Stimulated activated CD4-positive, alpha-beta T cell treated with anti-CD3 and anti-CD28 coated beads, Interleukin-4, amount 100 ng/mL, for 1 hour (primary cell): ENCODE data around the gene MRPL20.
"Not testable (repeated sequence)": the region's sequence is repeated elsewhere in the genome, so short reads cannot be mapped to it uniquely, and the experiment has no call there.

Experiments
- DNase-seq: peaks from one replicate; pipeline ENCODE4 v3.0.0-alpha.2; 2020

The MRPL20 gene

DNA sequence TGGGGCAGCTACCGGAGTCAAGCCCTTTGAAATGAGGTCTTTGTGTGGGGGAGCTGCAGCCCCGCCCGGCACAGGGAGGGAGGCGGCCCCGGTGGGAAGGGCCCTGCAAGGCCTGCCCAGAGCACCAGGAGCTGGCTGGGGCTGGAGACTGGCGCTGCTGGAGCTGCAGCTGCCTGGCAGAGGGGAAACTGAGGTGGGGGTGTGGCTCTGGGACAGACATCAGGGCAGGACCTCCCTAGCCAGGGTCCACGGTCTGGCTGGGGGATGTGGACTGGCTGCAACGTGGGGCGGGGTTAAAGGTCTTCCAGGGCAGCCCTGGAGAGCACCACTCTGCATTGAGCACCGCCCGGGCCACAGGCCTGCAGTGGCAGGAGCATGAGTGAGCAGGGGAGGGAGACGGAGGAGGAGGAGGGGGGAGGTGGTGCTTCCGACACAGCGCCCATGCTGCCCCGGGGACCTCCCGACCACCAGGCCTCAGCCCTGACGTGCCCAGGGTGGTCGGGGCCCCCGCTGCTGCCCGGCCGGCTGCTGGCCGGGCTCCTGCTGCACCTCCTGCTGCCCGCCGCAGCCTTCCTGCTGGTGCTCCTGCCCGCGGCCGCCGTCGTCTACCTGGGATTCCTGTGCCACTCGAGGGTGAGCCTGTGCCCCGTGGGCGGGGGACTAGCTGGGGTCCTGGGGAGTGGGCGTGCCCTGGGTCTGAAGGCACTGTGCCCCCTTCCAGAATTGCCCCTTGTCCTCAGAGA is 18.8 kb upstream of the MRPL20 start:
- DNase-seq: no peak

DNA sequence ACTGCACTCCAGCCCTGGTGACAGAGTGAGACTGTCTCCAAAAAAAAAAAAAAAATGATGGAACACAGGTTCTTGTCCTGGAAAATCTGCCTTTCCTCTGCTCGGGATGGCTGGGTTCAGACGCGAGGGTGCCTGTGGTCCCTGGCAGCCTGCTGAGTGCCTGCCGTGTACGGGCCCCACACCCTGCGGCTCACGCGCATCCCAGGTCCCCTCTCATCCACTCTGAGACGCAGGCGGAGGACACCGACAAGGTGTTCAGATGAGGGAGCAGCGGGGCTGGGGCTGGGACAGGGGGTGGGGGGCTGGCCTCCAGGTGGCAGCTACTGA is 18.3 kb upstream of the MRPL20 start:
- no peak for DNase-seq

DNA sequence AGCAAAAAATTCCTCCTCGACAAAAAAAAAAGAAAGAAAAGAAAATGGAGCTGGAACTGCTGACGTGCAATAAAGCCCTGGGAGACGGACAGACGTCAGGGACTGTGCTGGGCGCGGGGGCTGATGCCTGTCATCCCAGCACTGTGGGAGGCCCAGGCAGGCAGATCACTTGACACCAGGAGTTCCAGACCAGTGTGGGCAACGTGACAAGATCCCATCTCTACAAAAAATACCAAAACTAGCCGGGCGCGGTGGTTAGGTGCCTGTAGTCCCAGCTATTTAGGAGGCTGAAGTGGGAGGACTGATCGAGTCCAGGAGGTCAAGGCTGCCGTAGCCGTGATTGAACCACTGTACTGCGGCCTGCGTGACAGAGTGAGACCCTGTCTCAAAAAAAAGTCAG is 17.6 kb upstream of the MRPL20 start:
- no peak for DNase-seq

DNA sequence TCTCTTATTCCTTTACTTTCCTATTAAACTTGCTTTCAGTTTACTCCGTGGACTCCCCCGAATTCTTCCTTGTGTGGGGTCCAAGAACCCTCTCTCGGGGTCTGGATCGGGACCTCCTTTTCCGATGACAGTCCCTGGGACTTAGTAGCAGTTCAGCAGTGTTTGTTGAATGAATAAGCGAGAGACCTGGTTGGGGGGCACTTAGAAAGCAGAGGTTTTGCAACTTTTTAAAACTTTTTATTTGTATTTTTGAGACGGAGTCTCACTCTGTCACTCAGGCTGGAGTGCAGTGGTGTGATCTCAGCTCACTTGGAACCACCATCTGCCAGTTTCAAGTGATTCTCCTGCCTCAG is 16.1 kb upstream of the MRPL20 start:
- DNase-seq: no peak

DNA sequence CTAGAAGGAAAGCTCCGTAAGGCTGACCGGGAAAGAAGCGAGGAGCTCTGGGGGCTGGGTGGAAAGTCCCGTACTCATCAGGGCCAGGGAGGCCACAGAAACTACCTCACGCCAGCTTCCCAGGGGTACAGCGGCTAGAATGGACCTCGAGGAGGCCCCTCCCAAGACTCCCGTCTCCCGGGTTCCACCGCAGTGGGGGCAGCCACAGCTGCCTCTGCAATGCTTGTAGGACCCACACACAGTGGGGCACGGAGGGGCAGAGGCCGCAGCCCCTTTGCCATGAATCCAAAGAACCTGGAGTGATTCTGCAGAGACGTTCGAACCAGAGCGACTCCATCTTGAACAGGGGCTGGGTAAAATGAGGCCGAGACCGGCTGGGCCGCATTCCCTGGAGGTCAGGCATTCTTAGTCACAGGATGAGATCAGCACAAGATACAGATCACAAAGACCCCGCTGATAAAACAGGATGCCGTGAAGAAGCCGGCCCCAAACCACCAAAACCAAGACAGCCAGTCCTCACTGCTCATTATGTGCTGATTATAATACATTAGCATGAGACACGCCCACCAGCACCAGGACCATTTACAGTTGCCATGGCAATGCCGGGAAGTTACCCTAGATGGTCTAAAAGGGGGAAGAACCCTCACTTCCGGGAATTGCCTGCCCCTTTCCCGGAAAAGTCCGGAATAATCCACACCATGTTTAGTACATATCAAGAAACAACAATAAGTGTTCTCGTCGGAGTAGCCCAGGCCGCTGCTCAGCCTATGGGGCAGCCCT is 15.6 kb upstream of the MRPL20 start:
- no peak for DNase-seq

DNA sequence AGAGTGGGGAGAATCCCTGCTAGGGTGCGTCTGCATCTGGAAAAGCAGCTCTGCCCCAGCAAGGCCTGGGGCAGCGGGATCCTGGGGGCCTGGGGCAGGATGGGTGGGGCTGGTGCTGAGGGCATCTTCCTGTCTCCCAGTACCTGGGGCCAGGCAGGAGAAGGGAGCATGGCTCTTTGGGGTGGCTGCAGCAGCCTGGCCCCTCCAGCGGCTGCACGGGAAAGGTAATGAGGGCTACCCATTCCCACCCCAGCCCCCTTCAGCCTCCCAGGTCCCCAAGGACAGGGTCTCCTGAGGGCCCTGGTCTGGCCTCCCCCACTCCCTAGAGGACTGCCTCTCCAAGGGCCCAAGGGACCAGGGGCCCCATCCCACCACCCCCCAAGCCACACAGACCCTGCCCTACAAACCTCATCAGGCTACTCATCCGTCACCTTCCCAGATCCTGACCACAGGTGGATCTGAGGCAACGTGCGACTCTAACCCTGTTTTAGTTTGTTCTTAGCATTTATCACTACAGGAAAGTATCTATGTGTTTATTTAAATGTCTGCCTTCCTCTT is 14.9 kb upstream of the MRPL20 start:
- no peak for DNase-seq

DNA sequence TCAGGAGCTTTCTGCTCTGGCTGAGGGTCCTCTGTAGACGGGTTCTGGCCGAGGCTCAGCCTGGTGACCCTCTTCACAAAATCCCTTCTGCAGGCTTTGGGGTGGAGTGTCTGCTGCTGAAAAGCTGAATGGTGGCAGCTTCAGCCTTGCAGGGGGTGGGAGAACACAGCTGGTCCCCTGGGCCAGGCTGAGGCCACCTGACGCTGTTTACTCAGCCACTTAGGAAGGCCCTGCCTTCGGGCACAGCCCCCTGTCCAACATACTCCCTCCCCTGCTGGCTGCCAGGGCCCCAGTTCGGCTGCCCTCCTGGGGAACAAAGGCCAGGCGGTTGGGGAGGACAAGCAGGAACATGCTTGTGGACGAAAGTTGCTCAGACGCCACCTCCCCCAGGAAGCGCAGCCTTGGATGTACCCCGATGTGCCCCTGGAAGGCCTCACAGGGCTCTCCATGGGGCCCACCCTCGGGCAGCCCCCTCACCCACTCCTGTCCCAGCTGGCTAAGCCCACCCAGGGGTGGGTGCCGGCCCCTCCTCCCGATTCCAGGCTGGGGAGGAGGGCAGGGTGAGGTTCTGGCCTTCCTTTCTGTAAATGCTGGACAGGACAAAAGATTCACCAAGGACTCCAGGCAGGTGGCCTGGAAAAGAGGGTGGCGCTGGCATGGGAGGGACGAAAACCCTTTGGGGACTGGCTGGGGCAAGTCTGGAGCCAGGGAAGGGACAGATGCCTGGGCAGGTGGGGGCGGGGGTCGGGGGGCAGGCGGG is 14.2 kb upstream of the MRPL20 start, which contains the start of gene ANKRD65:
Gene ANKRD65, minus strand, starts transcription at position 130 of the 760 bp plus-strand sequence. CDS start 271 bp downstream, outside the sequence.
- DNase-seq: no peak

DNA sequence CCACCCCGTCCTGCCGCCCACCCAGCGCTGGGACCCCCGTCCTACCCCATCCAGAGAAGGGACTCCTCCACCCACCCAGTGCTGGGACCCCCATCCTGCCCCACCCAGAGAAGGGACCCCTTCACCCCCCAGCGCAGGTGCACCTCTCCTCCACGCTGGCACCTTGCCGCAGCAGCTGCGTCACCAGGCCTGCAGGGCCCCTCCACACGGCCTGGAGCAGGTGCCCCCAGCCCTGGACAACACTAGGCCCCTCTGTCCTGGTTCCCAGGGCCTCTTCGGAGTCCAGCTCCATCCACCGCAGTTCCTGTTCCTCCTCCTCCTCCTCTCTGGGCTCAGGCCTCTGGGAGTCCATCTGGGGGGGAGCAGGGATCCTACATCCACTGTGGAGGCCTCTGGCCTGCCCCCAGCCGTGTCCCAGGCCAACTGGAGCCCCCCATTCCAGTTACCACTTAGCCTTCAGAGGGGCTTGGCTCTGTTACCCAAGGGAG is 13.6 kb upstream of the MRPL20 start:
- no peak for DNase-seq

DNA sequence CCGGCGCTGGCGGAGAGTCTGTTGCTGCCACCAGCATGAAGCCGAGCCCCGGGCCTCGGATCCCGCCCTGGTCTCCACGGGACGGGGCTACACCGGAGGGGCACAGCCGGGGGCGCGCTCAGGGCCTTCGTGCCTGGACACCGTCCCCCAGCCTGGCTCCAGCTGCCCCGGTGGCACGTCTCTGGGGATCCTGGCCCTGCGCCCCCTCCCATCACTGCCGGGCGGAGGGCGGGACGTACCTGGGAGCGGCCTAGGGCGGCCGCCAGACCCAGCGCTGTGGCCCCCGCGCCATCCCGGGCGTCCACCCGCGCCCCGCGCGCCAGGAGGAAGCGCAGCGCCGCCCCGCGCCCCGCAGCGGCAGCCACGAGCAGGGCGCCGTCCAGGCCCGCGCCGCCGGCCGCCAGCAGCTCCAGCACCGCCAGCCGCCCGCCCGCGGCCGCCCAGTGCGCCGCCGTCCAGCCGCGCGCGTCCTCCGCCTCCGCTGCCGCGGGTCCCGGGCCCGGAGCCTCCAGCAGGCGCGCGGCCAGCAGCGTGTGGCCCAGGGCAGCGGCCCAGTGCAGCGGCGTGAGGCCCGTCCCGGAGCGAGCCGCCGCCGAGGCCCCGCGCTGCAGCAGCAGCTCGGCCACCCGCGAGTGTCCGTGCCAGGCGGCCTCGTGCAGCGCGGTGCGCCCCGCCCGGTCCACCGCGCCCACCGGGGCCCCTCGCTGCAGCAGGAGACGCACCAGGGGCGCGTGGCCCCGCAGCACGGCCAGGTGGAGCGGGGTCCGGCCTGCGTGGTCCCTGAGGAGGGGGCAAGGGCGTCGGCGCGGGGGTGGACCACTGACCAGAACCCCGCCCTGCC is 12.9 kb upstream of the MRPL20 start:
- no peak for DNase-seq

DNA sequence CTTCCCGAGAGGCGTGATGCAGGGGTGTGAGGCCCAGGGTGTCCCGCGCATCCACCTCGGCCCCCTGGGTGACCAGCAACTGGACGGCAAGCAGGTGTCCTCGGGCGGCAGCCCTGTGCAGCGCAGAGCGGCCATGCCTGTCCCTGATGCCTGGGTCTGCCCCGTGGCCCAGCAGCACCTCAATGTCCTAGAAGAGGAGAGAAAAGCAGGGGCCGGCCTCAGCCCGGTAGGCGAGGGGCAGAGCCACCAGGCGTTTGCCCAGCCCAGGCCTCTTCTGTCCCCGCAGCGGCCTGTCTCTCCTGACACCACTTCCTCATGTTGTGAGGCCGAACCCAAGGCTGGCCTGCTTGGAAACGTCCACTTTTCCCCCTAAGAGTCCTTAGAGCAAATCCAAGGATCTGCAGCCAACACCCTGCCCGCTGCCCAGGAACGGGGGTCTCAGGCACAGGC is 12.3 kb upstream of the MRPL20 start:
- DNase-seq: no peak

DNA sequence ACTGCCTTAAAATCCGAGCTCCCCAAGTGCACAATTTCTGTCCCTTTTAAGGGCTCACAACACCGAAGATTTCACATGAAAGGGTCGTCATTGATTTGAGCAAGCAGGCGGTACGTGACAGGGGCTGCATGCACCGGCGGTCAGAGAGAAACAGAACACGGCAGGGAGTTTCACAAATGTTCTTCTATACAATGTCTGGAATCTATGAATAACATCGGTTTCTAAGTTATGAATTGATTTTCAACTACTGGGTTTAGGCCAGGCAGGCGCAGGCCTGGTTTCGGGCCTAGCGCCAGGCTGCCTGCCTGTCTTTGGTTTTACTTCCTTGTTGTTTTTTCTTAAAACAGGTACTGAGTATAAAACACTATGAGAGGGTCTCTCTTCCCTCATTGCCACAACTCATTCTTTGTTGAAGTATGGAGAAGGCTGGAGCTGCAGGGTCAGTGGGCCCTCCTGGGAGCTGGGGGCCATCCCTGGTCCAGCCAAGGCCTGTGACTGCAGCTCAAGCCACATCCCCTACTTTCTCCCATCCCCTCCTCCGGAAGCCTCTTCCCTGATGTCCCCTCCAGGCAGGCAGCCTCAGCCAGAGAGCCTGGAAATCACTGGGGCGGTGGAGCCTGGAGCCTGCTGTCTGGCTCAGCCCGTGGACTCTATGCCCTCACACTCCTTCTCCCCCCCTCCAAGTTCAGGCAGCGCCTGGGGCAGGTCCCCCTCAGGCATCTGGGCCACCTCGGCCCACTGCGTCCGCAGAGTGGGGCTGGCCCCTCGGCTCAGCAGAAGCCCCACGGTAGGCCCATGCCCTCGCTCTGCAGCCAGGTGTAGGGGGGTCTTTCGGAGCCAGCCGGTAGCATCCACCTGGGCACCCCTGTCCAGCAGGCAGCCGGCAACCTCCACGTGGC is 11.6 kb upstream of the MRPL20 start:
- DNase-seq: no peak

DNA sequence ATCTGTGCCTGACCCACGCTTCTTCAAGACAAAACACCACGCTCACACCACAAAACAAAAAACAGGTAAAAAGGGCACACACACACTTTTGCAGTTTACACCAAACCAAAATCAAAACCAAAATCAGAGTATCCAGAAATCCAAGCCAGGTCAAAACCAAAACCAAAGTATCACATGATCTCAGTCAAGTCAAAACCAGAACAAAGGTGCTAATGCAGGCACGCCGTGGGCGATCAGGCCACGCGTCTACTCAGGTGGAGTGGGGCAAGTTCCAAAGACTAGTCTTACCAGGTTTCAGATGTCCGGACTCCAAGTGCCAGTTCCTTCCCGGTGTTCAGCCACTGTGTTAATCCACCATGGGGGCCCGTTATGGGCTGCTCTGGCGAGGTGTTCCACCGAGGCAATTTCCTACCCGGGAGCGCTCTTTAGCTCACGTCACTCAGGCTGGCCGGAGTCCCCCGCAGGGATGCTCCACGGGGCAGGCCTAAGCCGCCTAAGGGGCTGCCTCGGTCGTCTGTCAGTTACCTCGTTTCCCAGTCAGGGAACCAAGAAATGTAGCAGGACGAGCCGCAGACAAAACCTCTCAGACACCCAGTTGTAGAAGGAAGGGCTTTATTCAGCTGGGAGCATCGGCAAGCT is 10.9 kb upstream of the MRPL20 start:
- not testable (repeated sequence) for DNase-seq

DNA sequence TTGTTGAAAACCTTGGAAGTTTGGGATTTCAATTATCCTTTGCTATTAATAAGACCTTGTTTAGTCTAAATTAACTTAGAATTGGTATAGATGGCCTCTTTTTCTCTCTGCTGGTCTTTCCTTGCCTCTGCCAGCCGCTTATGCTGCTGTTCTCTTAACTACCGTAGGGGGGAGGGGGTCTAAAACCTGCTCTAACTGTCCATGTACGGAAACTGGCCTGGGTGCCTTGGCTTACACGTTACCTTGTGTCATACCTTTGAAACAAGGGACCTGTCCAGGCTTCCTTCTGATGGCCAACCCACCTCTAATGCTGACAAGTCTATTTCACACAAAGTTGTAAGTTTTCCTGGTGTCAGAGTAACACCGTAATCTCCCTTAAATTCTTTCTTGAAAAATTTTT is 10.3 kb upstream of the MRPL20 start:
- DNase-seq: not testable (repeated sequence)

DNA sequence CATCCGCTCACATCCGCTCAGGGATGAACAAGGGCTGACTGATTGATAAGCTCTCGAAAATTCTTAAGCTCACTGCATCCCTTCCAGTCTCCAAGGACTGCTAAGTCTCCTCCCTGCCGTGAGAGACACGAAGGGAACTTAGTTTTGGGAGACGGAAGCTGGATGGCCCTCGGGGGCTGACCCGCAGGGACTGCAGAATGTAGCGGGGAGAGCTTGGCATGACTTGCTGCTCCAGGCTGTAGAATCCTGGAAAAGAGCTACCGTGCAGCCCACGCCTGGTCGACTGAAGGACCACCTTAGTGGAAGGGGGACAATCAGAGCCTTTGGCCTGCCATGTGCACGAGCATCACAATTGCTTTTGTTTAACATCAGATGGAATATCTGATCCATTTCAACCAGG is 8.7 kb upstream of the MRPL20 start:
- no peak for DNase-seq

DNA sequence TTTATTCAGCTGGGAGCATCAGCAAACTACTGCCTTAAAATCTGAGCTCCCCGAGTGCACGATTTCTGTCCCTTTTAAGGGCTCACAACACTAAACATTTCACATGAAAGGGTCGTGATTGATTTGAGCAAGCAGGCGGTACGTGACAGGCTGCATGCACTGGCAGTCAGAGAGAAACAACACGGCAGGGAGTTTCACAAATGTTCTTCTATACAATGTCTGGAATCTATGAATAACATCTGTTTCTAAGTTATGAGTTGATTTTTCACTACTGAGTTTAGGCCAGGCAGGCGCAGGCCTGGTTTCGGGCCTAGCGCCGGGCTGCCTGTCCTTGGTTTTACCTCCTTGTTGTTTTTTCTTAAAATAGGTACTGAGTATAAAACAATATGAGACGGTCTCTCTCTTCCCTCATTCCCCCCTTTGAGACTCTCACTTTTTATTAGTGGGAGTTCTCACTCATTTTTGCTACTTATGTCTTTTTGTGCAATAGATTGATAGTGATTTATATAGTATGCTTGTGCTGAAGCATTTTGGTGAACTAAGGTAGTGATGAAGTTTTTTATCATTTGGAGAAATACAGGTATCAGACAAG is 5.3 kb upstream of the MRPL20 start:
- DNase-seq: not testable (repeated sequence)

DNA sequence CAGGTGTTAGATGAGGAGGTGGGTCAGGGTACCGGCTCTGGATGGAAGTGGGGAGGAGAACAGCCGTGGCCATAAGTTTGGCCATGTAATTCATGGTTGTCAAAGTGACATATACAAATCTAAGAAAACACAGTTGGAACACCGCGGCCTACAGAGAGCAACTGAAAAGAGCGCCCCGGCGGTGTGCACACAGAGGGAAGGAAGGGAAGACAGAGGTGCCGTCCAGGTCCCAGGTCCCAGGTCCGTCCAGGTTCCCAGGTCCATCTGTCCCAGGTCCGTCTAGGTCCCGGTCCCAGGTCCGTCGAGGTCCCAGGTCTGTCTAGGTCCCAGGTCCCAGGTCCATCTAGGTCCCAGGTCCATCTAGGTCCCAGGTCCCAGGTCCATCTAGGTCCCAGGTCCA is 4.5 kb upstream of the MRPL20 start:
- DNase-seq: no peak

DNA sequence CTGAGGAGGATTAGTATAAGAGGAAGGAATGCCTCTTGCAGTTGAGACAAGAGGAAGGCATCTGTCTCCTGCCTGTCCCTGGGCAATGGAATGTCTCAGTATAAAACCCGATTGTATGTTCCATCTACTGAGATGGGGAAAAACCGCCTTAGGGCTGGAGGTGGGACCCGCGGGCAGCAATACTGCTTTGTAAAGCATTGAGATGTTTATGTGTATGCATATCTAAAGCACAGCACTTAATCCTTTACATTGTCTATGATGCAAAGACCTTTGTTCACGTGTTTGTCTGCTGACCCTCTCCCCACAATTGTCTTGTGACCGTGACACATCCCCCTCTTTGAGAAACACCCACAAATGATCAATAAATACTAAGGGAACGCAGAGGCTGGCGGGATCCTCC is 3.1 kb upstream of the MRPL20 start:
- DNase-seq: not testable (repeated sequence)

DNA sequence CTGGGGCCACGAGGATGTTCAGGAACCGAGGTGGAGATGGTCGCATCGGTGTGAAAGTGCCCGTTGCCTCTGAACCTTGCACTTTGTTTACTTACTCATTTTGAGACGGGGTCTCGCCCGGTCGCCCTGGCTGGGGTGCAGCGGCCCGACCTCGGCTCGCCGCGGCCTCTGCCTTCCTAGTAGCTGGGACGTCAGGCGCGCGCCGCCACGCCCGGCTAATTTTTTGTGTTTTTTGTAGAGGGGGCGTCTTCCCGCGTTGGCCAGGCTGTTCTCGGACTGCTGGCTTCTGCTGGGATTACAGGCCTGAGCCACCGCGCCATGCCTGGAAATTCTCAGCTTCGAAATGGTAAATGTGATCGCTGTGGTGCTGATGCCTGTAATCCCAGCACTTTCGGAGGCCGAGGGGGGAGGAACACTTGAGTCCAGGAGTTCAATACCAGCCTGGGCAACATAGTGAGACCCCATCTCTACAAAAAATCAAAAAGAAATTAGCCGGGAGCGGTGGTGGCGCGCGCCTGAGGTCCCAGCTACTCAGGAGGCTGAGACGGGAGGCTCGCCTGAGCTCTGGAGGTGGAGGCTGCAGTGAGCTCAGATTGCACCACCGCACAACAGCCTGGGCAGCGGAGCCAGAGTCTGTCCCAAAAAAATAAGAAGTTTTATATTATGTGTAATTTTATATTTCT is 684 bp upstream of the MRPL20 start:
- DNase-seq: no peak

DNA sequence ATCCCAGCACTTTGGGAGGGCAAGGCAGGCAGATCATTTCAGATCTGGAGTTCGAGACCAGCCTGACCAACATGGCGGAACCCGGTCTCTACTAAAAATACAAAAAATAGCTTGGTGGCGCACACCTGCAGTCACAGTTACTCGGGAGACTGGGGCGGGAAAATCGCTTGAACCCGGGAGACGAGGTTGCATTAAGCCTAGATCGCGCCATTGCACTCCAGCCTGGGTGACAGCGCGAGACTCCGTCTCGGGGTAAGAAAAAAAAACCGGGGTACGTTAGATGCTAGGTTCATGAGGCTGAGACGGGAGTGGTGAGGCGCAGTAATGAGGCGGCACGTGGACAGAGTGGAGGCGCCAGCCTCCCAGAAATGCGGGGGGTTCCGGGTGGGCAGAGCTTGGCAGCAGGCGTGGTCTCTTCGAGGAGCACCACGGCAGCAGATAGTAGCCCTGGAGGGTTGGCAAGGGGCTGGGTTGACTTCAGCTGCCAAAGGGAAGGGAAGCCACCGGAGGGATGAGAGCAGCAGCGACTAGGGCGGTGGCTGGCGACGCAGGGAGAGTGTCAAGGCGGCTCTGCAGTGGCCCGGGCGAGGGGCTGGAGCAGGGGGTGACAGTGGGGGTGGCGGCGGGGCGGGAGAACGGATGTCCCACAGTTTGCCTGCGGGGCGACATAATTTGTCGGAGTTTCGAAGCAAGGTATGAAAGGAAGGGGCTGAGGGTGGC is 832 bp downstream of the MRPL20 start:
- DNase-seq: no peak
